ENCODE results near the gene MNT.

MNT gene

GRCh38 chr17:2380950-2381649 is 19.8 kb downstream of the MNT start:
- no peak for DNase-seq (ENCODE audit: low spot score)

GRCh38 chr17:2380226-2380922 is 20.5 kb downstream of the MNT start:
- DNase-seq (ENCODE audit: low spot score) = peak; percentile 36

GRCh38 chr17:2379489-2380225 is 21.2 kb downstream of the MNT start:
- no peak for DNase-seq (ENCODE audit: low spot score)

- DNase-seq (ENCODE audit: low spot score) = no peak
Measured at GRCh38 chr17:2378905-2379304, 22.0 kb downstream of the MNT start.

- no peak for DNase-seq (ENCODE audit: low spot score)
Measured at GRCh38 chr17:2377659-2378058, 23.2 kb downstream of the MNT start.

- DNase-seq (ENCODE audit: low spot score) = no peak
Measured at GRCh38 chr17:2376107-2376506, 24.8 kb downstream of the MNT start.

- DNase-seq (ENCODE audit: low spot score) = no peak
Measured at GRCh38 chr17:2375406-2375805, 25.5 kb downstream of the MNT start.

GRCh38 chr17:2374549-2375285 is 26.1 kb downstream of the MNT start:
- no peak for DNase-seq (ENCODE audit: low spot score)

GRCh38 chr17:2373179-2373578 is 27.7 kb downstream of the MNT start:
- DNase-seq (ENCODE audit: low spot score) = no peak

- no peak for DNase-seq (ENCODE audit: low spot score)
Measured at GRCh38 chr17:2372681-2373080, 28.2 kb downstream of the MNT start.

- DNase-seq (ENCODE audit: low spot score) = no peak
Measured at GRCh38 chr17:2372180-2372579, 28.7 kb downstream of the MNT start.

GRCh38 chr17:2371183-2372130 is 29.4 kb downstream of the MNT start:
- no peak for DNase-seq (ENCODE audit: low spot score)

- DNase-seq (ENCODE audit: low spot score) = no peak
Measured at GRCh38 chr17:2370211-2370589, 30.7 kb downstream of the MNT start.

GRCh38 chr17:2369551-2370210 is 31.2 kb downstream of the MNT start:
- no peak for DNase-seq (ENCODE audit: low spot score)

GRCh38 chr17:2369039-2369438 is 31.8 kb downstream of the MNT start:
- no peak for DNase-seq (ENCODE audit: low spot score)

- DNase-seq (ENCODE audit: low spot score) = no peak
Measured at GRCh38 chr17:2368359-2368758, 32.5 kb downstream of the MNT start.

GRCh38 chr17:2366747-2367494 is 33.9 kb downstream of the MNT start:
- DNase-seq (ENCODE audit: low spot score) = no peak

- no peak for DNase-seq (ENCODE audit: low spot score)
Measured at GRCh38 chr17:2365132-2365531, 35.7 kb downstream of the MNT start.

GRCh38 chr17:2364763-2365116 is 36.1 kb downstream of the MNT start:
- no peak for DNase-seq (ENCODE audit: low spot score)
